K562 (cell line): ENCODE measurements around the gene HECA. TPM values are rescaled to one million over a fixed set of nuclear protein-coding genes. Genes with fewer than 3 reads are reported as not detected.

ENCODE experiments used
- ATAC-seq: fragments of 200-7000 bp; cut with Tn5 transposase; 3 replicates; pipeline ENCODE4 v1.9.1; 2020; ENCODE audit warnings: moderate library complexity
- BruUV-seq: library from RNA; stranded (reverse); fragments of 400-500 nt; replicated peaks from 2 replicates; lab custom pipeline; 2021; lab: Mats Ljungman, UMichigan
- CTCF ChIA-PET: fragments of 300-600 bp; formaldehyde crosslinking; extraction: SDS; loops from one replicate; lab custom pipeline; 2021; ENCODE audit warnings: low intra/inter-chr PET ratio; lab: Yijun Ruan, JAX
- POLR2A ChIA-PET: fragments of 300-600, 350-650 bp; sonication (Branson Sonifier 250); formaldehyde crosslinking; extraction: SDS; loops from one replicate; lab custom pipeline; 2021; ENCODE audit warnings: antibody characterized with exemption, inconsistent platforms; lab: Yijun Ruan, JAX
- DNase-seq, 4 experiments: peaks; one replicate each; pipeline versions ENCODE4 v3.0.0 to v3.0.0-alpha.2; 2011 to 2018; ENCODE audit warnings: low spot score in 3 of 4, mixed read lengths in 3 of 4; ENCODE audit errors: extremely low read depth in 1 of 4
- FAIRE-seq: peaks from 2 replicates; lab custom pipeline; 2011; peaks lifted over from hg19 to GRCh38; lab: Jason Lieb, UNC
- H2AFZ ChIP-seq: 2 replicates; pipeline ENCODE4 v1.6.0; 2011; ENCODE audit warnings: low read depth, low read length, control low read depth, inconsistent platforms
- H3K27ac ChIP-seq: fragments of 200-600 bp; 3 replicates; pipeline ENCODE4 v1.8.0; 2011; ENCODE audit warnings: low read depth, mild to moderate bottlenecking, control low read depth, inconsistent platforms, low read length, moderate library complexity, mixed read lengths; ENCODE audit errors: extremely low read depth
- H3K27me3 ChIP-seq, 2 experiments: fragments of 300-600 bp in 1 of 2; 2 replicates in 1 of 2; 3 replicates in 1 of 2; pipeline versions ENCODE4 v1.6.0 to v1.8.0; 2011; ENCODE audit warnings: inconsistent platforms in 2 of 2, low read length in 2 of 2, mild to moderate bottlenecking in 1 of 2, mixed read lengths in 1 of 2, moderate library complexity in 1 of 2; ENCODE audit not compliant: control insufficient read depth in 2 of 2, insufficient read depth in 2 of 2
- H3K36me3 ChIP-seq: fragments of 300-600 bp; 3 replicates; pipeline ENCODE4 v1.8.0; 2011; ENCODE audit warnings: mild to moderate bottlenecking, low read length, inconsistent platforms; ENCODE audit not compliant: control insufficient read depth, insufficient read depth
- H3K4me1 ChIP-seq, 2 experiments: fragments of 200-600 bp in 1 of 2; replicated peaks in 1 of 2; 2 replicates in 1 of 2; 3 replicates in 1 of 2; pipeline versions ENCODE4 v1.5.1 to v1.8.0; 2011; ENCODE audit warnings: inconsistent platforms in 2 of 2, low read length in 2 of 2, mild to moderate bottlenecking in 1 of 2, mixed read lengths in 1 of 2, moderate library complexity in 1 of 2; ENCODE audit not compliant: control insufficient read depth in 2 of 2, insufficient read depth in 2 of 2
- H3K4me2 ChIP-seq: 2 replicates; pipeline ENCODE4 v1.6.1; 2011; ENCODE audit warnings: low read length, control low read depth, inconsistent platforms, mixed read lengths; ENCODE audit not compliant: insufficient read depth
- H3K4me3 ChIP-seq: fragments of 200-600 bp; sonication (generic), shearing (Covaris generic); 2 replicates; pipeline ENCODE4 v1.5.1; 2016; ENCODE audit warnings: control low read depth, inconsistent platforms
- H3K79me2 ChIP-seq: fragments of 200-600 bp; 3 replicates; pipeline ENCODE4 v1.8.0; 2011; ENCODE audit warnings: low read length, inconsistent platforms; ENCODE audit not compliant: control insufficient read depth, insufficient read depth
- H3K9ac ChIP-seq, 2 experiments: 2 replicates each; pipeline versions ENCODE4 v1.6.0 to v1.6.1; 2011; ENCODE audit warnings: low read depth in 2 of 2, low read length in 2 of 2, control low read depth in 1 of 2, inconsistent platforms in 1 of 2, mild to moderate bottlenecking in 1 of 2, mixed read lengths in 1 of 2; ENCODE audit not compliant: insufficient read depth in 1 of 2
- H3K9me1 ChIP-seq: one replicate; pipeline ENCODE4 v1.6.0; 2011; ENCODE audit warnings: inconsistent platforms, mild to moderate bottlenecking, low read length, moderate library complexity; ENCODE audit not compliant: control insufficient read depth, insufficient read depth
- H3K9me3 ChIP-seq: replicated peaks from 2 replicates; pipeline ENCODE4 v1.5.1; 2011; ENCODE audit warnings: low read depth, low read length, inconsistent platforms; ENCODE audit not compliant: control insufficient read depth, insufficient read depth
- H4K20me1 ChIP-seq: replicated peaks from 2 replicates; pipeline ENCODE4 v1.6.1; 2011; ENCODE audit warnings: low read length, inconsistent platforms, mixed read lengths; ENCODE audit not compliant: control insufficient read depth, insufficient read depth
- CBFA2T3 ChIP-seq: fragments of 450-650 bp; IDR thresholded peaks from 2 replicates; pipeline ENCODE4 v1.6.1; 2017
- L3MBTL2 ChIP-seq: fragments of 450-650 bp; IDR thresholded peaks from 2 replicates; pipeline ENCODE4 v1.6.1; 2016; ENCODE audit warnings: mild to moderate bottlenecking, moderate library complexity
- NR3C1 ChIP-seq: sonication (generic); formaldehyde crosslinking; IDR thresholded peaks from 2 replicates; pipeline ENCODE4 v1.8.1; 2022; ENCODE audit warnings: missing genetic modification reagents
- ZNF140 ChIP-seq: fragments of 250-450 bp; sonication (Bioruptor Pico); IDR thresholded peaks from 2 replicates; pipeline ENCODE4 v1.8.0; 2021; ENCODE audit warnings: moderate library complexity, mild to moderate bottlenecking, inconsistent platforms
- ZNF212 ChIP-seq: fragments of 450-650 bp; formaldehyde crosslinking; IDR thresholded peaks from 2 replicates; pipeline ENCODE4 v1.4.0; 2020; ENCODE audit warnings: mild to moderate bottlenecking
- in situ Hi-C: fragments of 300-500 bp; cut with MboI; formaldehyde crosslinking; loops from 4 replicates; pipeline ENCODE4 v1.15.0; 2018; ENCODE audit warnings: inconsistent platforms, mixed read lengths
- intact Hi-C: fragments of 100-400 bp; cut with micrococcal nuclease; formaldehyde crosslinking; loops from 2 replicates; pipeline ENCODE4 v1.14.2; 2022
- polyA plus RNA-seq, 8 experiments: library from polyadenylated mRNA; depleted of rRNA in 4 of 8; stranded (reverse) in 5 of 8; unstranded in 3 of 8; fragments of >200 nt; fragmentation: Nextera tagmentation in 2 of 8; fragmentation: Illumina TruSeq in 1 of 8; extraction: Ambion mirVana in 2 of 8; extraction: Trizol in 1 of 8; gene quantifications; 2 replicates each; pipeline versions ENCODE4 v1.2.1 to v1.2.3, GENCODE V29; 2011 to 2014; ENCODE audit warnings: inconsistent platforms in 1 of 8, missing spikeins in 1 of 8
- total RNA-seq, 7 experiments: library from RNA; depleted of rRNA in 6 of 7; stranded (reverse); fragments of >200 nt in 6 of 7; fragmentation: Illumina TruSeq in 2 of 7; extraction: Trizol in 2 of 7; gene quantifications; 2 replicates each; pipeline versions ENCODE4 v1.2.1 to v1.2.3, GENCODE V29; 2011 to 2021; ENCODE audit warnings: low replicate concordance in 1 of 7

Gene HECA
- total and polyA plus RNA-seq, 9 of the 15 experiments (the other 6 are each of a cell fraction or from before 2014, with no cell fraction given) = 0.31 to 2.3 (median 1.1) TPM

DNA sequence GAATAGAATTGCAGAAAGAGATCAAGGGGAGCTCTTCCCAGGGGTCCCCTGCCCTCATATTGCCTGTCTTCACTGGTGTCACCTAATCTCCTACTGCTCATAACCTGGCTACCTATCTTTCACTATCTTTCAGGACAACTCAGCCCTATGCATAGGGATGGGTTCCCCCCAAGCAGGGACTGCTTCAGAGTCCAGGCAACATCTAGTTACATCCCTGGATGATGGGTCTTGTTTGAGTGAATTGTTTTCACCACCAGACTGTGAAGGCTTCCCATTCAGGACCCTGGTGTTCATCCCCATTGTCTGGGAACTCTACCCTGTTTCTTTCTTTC is 850 bp upstream of the HECA start:
- H3K27ac ChIP-seq = no peak overlapping the region
- ATAC-seq (no peak), DNase-seq (no peak), FAIRE-seq (no peak)
- H3K36me3 ChIP-seq = no peaks in the 10 kb centered on the region
- ChIA-PET POLR2A (interaction anchor here (0.6 to 0.8 kb wide), 4 partner anchors 10 to 1057 kb away, joined by 3 to 4 read pairs (median 3); no protein-coding TSS in a partner anchor), CTCF (no interaction called here)
- H3K9me1 ChIP-seq = no peaks in the 10 kb centered on the region
- H3K79me2 ChIP-seq = no peaks in the 10 kb centered on the region
- H3K4me2 ChIP-seq = no peak overlapping the region
- intact Hi-C loops (no loop called here), in situ Hi-C loops (no loop called here)
- H2AFZ ChIP-seq = no peak overlapping the region
- no peaks in the 10 kb centered on the region for H3K9me3 ChIP-seq
- no TSS peak for BruUV-seq
- peaks cover 0 to 14% of the 10 kb centered on the region in 2 experiments; a peak in 3 of 5 replicates for H3K4me1 ChIP-seq
- peaks cover 4 to 11% of the 10 kb centered on the region in 2 experiments; a peak in 4 of 5 replicates for H3K27me3 ChIP-seq
- no peaks in the 10 kb centered on the region for H4K20me1 ChIP-seq
- H3K4me3 ChIP-seq = no peak overlapping the region
- H3K9ac ChIP-seq = no peak overlapping the region
- TF ChIP-seq L3MBTL2 = no peak
- TF ChIP-seq CBFA2T3 = no peak
- no peak for TF ChIP-seq ZNF140 (CRISPR knock-in tag)
- TF ChIP-seq NR3C1 (CRISPR knock-in tag) = no peak
- no peak for TF ChIP-seq ZNF212 (CRISPR knock-in tag)
